Osteoblast (primary cell): ENCODE data around the gene SLC49A3. TPM values are rescaled to one million over a fixed set of nuclear protein-coding genes. Genes with fewer than 3 reads are reported as not detected.
"Not testable (repeated sequence)": the region's sequence is repeated elsewhere in the genome, so short reads cannot be mapped to it uniquely, and the experiment has no call there.

Source experiments
- DNase-seq: peaks from one replicate; pipeline ENCODE4 v3.0.0; 2011; ENCODE audit warnings: low spot score, mixed read lengths; ENCODE audit not compliant: insufficient read length; ENCODE audit errors: missing footprints
- H2AFZ ChIP-seq: 2 replicates; pipeline ENCODE4 v1.6.0; 2011; ENCODE audit warnings: mild to moderate bottlenecking, low read length
- H3K27ac ChIP-seq: 2 replicates; pipeline ENCODE4 v1.5.1; 2011; ENCODE audit warnings: mild to moderate bottlenecking, low read depth, low read length, moderate library complexity
- H3K27me3 ChIP-seq: 2 replicates; pipeline ENCODE4 v1.6.0; 2012; ENCODE audit warnings: mild to moderate bottlenecking, control low read depth, inconsistent platforms, low read length, moderate library complexity; ENCODE audit not compliant: insufficient read depth
- H3K36me3 ChIP-seq: 2 replicates; pipeline ENCODE4 v1.5.1; 2011; ENCODE audit warnings: mild to moderate bottlenecking, low read length, control low read depth, moderate library complexity; ENCODE audit not compliant: insufficient read depth
- H3K4me1 ChIP-seq: 2 replicates; pipeline ENCODE4 v1.5.1; 2011; ENCODE audit warnings: mild to moderate bottlenecking, low read length, control low read depth, moderate library complexity; ENCODE audit not compliant: insufficient read depth
- H3K4me2 ChIP-seq: 2 replicates; pipeline ENCODE4 v1.6.0; 2011; ENCODE audit warnings: mild to moderate bottlenecking, low read length; ENCODE audit not compliant: insufficient read depth
- H3K4me3 ChIP-seq: fragments of 200-600 bp; sonication (generic); 3 replicates; pipeline ENCODE4 v1.5.1; 2012; ENCODE audit warnings: mild to moderate bottlenecking, low read length, inconsistent platforms; ENCODE audit not compliant: insufficient read depth
- H3K79me2 ChIP-seq: 2 replicates; pipeline ENCODE4 v1.6.0; 2012; ENCODE audit warnings: mild to moderate bottlenecking, low read length, control low read depth, inconsistent platforms; ENCODE audit not compliant: insufficient read depth
- H3K9me3 ChIP-seq: 2 replicates; pipeline ENCODE4 v1.5.1; 2011; ENCODE audit warnings: low read depth, low read length, control low read depth
- H4K20me1 ChIP-seq: 2 replicates; pipeline ENCODE4 v1.6.0; 2012; ENCODE audit warnings: mild to moderate bottlenecking, low read length, control low read depth; ENCODE audit not compliant: insufficient read depth
- total RNA-seq: library from RNA; depleted of rRNA; stranded (reverse); fragments of >200 nt; gene quantifications from 2 replicates; pipeline ENCODE4 v1.2.3, GENCODE V29; 2012
- TF ChIP-seq, protein P1 (sequence below): IDR thresholded peaks from 2 replicates; pipeline ENCODE4 v1.5.1; 2011; ENCODE audit warnings: mild to moderate bottlenecking, low read depth, low read length, moderate library complexity; ENCODE audit errors: extremely low read depth

The SLC49A3 gene
- total RNA-seq = 11.6 and 13.6 TPM in 2 replicates

- peak; percentile 93 for DNase-seq
- Histone ChIP-seq H3K4me3 (peak within 1 kb of the TSS; percentile 74), H3K36me3 (no peaks in the 10 kb centered on the region), H3K4me2 (peak within 1 kb of the TSS; percentile 78), H4K20me1 (no peaks in the 10 kb centered on the region), H3K27ac (peak within 1 kb of the TSS; percentile 94), H3K4me1 (peaks cover 30% of the 10 kb centered on the region), H3K9me3 (no peaks in the 10 kb centered on the region), H2AFZ (peak within 1 kb of the TSS; percentile 93), H3K27me3 (peaks cover 3% of the 10 kb centered on the region), H3K79me2 (no peaks in the 10 kb centered on the region)
- TF ChIP-seq, protein P1, sequence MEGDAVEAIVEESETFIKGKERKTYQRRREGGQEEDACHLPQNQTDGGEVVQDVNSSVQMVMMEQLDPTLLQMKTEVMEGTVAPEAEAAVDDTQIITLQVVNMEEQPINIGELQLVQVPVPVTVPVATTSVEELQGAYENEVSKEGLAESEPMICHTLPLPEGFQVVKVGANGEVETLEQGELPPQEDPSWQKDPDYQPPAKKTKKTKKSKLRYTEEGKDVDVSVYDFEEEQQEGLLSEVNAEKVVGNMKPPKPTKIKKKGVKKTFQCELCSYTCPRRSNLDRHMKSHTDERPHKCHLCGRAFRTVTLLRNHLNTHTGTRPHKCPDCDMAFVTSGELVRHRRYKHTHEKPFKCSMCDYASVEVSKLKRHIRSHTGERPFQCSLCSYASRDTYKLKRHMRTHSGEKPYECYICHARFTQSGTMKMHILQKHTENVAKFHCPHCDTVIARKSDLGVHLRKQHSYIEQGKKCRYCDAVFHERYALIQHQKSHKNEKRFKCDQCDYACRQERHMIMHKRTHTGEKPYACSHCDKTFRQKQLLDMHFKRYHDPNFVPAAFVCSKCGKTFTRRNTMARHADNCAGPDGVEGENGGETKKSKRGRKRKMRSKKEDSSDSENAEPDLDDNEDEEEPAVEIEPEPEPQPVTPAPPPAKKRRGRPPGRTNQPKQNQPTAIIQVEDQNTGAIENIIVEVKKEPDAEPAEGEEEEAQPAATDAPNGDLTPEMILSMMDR = no peak
Measured at GRCh38 chr4:688854-689681, at the start of gene SLC49A3. Gene SLC49A3, minus strand, starts transcription at chr4:689151. Its CDS starts 24 bp downstream, at chr4:689127.

DNA sequence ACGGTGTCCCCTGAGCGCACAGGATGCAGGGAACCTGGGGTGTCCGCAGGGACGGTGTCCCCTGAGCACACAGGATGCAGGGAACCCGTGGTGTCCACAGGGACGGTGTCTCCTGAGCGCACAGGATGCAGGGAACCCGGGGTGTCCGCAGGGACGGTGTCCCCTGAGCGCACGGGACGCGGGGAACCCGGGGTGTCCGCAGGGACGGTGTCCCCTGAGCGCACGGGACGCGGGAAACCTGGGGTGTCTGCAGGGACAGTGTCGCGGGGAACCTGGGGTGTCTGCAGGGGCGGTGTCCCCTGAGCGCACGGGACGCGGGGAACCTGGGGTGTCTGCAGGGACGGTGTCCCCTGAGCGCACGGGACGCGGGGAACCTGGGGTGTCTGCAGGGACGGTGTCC is 47.6 kb upstream of the SLC49A3 start:
- H3K4me2 ChIP-seq, H3K4me1 ChIP-seq, H3K27ac ChIP-seq, H3K9me3 ChIP-seq, H3K4me3 ChIP-seq, H3K27me3 ChIP-seq, DNase-seq, H3K79me2 ChIP-seq, H4K20me1 ChIP-seq, H2AFZ ChIP-seq: not testable (repeated sequence)
- H3K36me3 ChIP-seq = peaks cover 65% of the 10 kb centered on the region

DNA sequence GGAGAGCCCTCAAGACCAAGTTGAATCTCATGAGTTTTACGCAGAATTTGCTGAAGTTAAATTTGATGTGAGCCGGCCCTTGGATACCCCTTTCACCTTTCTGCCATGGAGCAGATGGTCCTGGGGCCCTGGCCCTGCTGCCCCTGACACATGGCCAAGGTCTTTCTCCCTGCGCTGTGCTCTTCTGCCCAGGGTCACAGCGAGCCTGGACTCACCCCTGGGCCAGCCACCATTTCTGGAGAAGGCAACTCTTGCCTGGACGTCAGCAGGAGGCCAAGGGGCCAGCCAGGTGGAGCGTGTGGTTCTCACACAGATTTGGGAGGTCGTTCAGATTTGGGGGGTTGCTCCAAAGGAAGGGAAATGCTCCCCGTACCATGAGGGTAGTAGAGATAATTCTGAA is 46.6 kb upstream of the SLC49A3 start:
- no peaks in the 10 kb centered on the region for H3K9me3 ChIP-seq
- TF ChIP-seq, protein P1 = no peak
- H3K27ac ChIP-seq = no peak overlapping the region
- no peaks in the 10 kb centered on the region for H3K4me1 ChIP-seq
- DNase-seq = peak; percentile 47
- H3K79me2 ChIP-seq = peaks cover 2% of the 10 kb centered on the region
- peaks cover 66% of the 10 kb centered on the region for H3K36me3 ChIP-seq
- no peak overlapping the region for H3K4me3 ChIP-seq
- H2AFZ ChIP-seq = no peak overlapping the region
- peaks cover 11% of the 10 kb centered on the region for H4K20me1 ChIP-seq
- H3K27me3 ChIP-seq = no peaks in the 10 kb centered on the region
- H3K4me2 ChIP-seq = no peak overlapping the region

GRCh38 chr4:734951-735350 is 46.0 kb upstream of the SLC49A3 start:
- no peak overlapping the region for H3K4me3 ChIP-seq
- no peak overlapping the region for H3K4me2 ChIP-seq
- no peaks in the 10 kb centered on the region for H3K27me3 ChIP-seq
- H3K27ac ChIP-seq = no peak overlapping the region
- no peak for DNase-seq
- H3K36me3 ChIP-seq = peaks cover 61% of the 10 kb centered on the region
- no peaks in the 10 kb centered on the region for H3K4me1 ChIP-seq
- no peak overlapping the region for H2AFZ ChIP-seq
- TF ChIP-seq, protein P1 = no peak
- H3K9me3 ChIP-seq = no peaks in the 10 kb centered on the region
- peaks cover 12% of the 10 kb centered on the region for H4K20me1 ChIP-seq
- peaks cover 7% of the 10 kb centered on the region for H3K79me2 ChIP-seq
